Measurements from ENCODE around the gene FUT8.

FUT8 gene

GRCh38 chr14:65787461-65787860 lies 374.9 kb downstream of the FUT8 start:
- no peaks in the 10 kb centered on the region for H3K4me1 Mint-ChIP-seq (ENCODE audit: low read depth)
- H3K9me3 Mint-ChIP-seq, result no peaks in the 10 kb centered on the region
- H3K27ac Mint-ChIP-seq, result no peak overlapping the region
- no peaks in the 10 kb centered on the region for H3K36me3 Mint-ChIP-seq (ENCODE audit: low read depth)
- no peak overlapping the region for H3K4me3 Mint-ChIP-seq
- peaks cover 38% of the 10 kb centered on the region for H3K27me3 Mint-ChIP-seq (ENCODE audit: low read depth)

GRCh38 chr14:65788876-65789275 lies 376.3 kb downstream of the FUT8 start:
- Mint-ChIP-seq H3K4me3 (no peak overlapping the region), H3K9me3 (no peaks in the 10 kb centered on the region), H3K4me1 (ENCODE audit: low read depth) (no peaks in the 10 kb centered on the region), H3K27ac (no peak overlapping the region), H3K27me3 (ENCODE audit: low read depth) (peaks cover 28% of the 10 kb centered on the region), H3K36me3 (ENCODE audit: low read depth) (no peaks in the 10 kb centered on the region)

GRCh38 chr14:65789363-65789762 lies 376.8 kb downstream of the FUT8 start:
- no peak overlapping the region for H3K4me3 Mint-ChIP-seq
- no peaks in the 10 kb centered on the region for H3K36me3 Mint-ChIP-seq (ENCODE audit: low read depth)
- peaks cover 26% of the 10 kb centered on the region for H3K27me3 Mint-ChIP-seq (ENCODE audit: low read depth)
- H3K9me3 Mint-ChIP-seq, result no peaks in the 10 kb centered on the region
- no peaks in the 10 kb centered on the region for H3K4me1 Mint-ChIP-seq (ENCODE audit: low read depth)
- no peak overlapping the region for H3K27ac Mint-ChIP-seq

GRCh38 chr14:65790172-65790815 lies 377.8 kb downstream of the FUT8 start:
- no peaks in the 10 kb centered on the region for H3K9me3 Mint-ChIP-seq
- no peaks in the 10 kb centered on the region for H3K36me3 Mint-ChIP-seq (ENCODE audit: low read depth)
- no peaks in the 10 kb centered on the region for H3K4me1 Mint-ChIP-seq (ENCODE audit: low read depth)
- no peak overlapping the region for H3K4me3 Mint-ChIP-seq
- peaks cover 18% of the 10 kb centered on the region for H3K27me3 Mint-ChIP-seq (ENCODE audit: low read depth)
- no peak overlapping the region for H3K27ac Mint-ChIP-seq

- H3K27me3 Mint-ChIP-seq (ENCODE audit: low read depth), result peaks cover 23% of the 10 kb centered on the region
- no peak overlapping the region for H3K4me3 Mint-ChIP-seq
- H3K27ac Mint-ChIP-seq, result no peak overlapping the region
- H3K4me1 Mint-ChIP-seq (ENCODE audit: low read depth), result no peaks in the 10 kb centered on the region
- H3K9me3 Mint-ChIP-seq, result no peaks in the 10 kb centered on the region
- H3K36me3 Mint-ChIP-seq (ENCODE audit: low read depth), result no peaks in the 10 kb centered on the region
These were observed 378.9 kb downstream of the FUT8 start for GRCh38 chr14:65791191-65791981.

DNA sequence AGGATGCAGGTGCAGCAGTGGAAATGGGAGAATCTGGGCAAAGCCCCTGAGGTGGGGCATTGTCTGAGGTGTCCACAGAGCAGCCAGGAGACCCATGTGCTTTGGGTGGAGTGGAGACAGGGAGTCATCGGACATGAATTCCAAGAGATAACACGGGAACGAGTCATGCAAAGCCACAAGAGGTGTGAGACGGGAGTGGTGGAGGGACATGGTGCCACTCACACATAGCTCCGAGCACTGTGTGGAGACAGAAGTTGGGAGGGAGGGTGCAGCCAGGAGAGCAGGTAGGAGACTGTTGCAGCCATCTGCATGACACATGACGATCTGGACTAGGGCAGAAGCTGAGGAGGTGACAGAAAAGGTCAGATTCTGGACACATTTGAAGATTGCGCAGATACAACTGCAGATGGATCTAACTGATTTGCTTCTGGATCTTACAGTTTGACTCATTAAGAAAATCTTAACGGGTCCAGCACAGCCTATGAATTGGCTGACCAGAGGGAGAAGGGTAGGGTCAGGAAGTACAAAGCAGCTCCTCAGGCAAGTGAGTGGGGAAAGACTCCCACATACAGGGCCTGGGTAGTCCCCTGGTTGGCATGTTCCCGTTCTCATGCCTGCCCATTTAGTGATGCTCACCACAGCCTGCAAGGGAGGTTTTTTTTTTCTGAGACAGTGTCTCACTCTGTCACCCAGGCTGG lies 379.8 kb downstream of the FUT8 start:
- Mint-ChIP-seq H3K4me3 (no peak overlapping the region), H3K27me3 (ENCODE audit: low read depth) (peaks cover 24% of the 10 kb centered on the region), H3K9me3 (no peaks in the 10 kb centered on the region), H3K27ac (no peak overlapping the region), H3K4me1 (ENCODE audit: low read depth) (no peaks in the 10 kb centered on the region), H3K36me3 (ENCODE audit: low read depth) (no peaks in the 10 kb centered on the region)
